ENCODE data around the gene ETV3L.

DNA sequence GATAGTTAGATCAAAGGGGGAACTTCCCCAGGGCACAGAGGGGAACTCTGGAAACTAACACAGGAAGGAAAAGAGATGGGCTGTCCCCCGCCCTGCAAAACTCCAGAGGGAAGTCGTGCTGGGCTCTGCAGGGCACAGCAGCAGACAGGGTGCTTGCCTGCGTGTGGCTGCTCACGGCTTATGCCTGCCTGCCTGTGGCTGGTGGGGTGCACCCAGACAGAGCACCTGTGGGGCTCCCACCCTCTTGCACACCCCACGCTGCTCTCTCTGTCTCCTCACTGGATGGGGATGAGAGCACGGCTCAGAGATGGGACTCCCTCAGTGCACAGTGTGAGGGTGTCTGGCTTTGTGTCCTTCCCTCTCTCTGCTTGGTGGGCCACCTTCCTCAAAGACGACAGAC lies 13.5 kb upstream of the ETV3L start:
- TF ChIP-seq EZH2 (IDR thresholded peaks at IDR 0.05; ENCODE audit: borderline replicate concordance) (no peak), EZH2phosphoT487 (IDR thresholded peaks at IDR 0.05; ENCODE audit: low read depth, severe bottlenecking, unreplicated experiment) (no peak)
- TF ChIP-seq, protein P1, sequence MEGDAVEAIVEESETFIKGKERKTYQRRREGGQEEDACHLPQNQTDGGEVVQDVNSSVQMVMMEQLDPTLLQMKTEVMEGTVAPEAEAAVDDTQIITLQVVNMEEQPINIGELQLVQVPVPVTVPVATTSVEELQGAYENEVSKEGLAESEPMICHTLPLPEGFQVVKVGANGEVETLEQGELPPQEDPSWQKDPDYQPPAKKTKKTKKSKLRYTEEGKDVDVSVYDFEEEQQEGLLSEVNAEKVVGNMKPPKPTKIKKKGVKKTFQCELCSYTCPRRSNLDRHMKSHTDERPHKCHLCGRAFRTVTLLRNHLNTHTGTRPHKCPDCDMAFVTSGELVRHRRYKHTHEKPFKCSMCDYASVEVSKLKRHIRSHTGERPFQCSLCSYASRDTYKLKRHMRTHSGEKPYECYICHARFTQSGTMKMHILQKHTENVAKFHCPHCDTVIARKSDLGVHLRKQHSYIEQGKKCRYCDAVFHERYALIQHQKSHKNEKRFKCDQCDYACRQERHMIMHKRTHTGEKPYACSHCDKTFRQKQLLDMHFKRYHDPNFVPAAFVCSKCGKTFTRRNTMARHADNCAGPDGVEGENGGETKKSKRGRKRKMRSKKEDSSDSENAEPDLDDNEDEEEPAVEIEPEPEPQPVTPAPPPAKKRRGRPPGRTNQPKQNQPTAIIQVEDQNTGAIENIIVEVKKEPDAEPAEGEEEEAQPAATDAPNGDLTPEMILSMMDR (IDR thresholded peaks at IDR 0.05; ENCODE audit: poor library complexity) = no peak

All from hepatocyte (in vitro differentiated cells).